UCSD-AML1 (cell line): Measurements from ENCODE around the gene MACROD2.
"Not testable (repeated sequence)": the region's sequence is repeated elsewhere in the genome, so short reads cannot be mapped to it uniquely, and the experiment has no call there.

ENCODE experiments used
- DNase-seq: peaks from one replicate; lab custom pipeline; 2025; ENCODE audit not compliant: unreplicated experiment; lab: John Stamatoyannopoulos, UW

MACROD2 gene

DNA sequence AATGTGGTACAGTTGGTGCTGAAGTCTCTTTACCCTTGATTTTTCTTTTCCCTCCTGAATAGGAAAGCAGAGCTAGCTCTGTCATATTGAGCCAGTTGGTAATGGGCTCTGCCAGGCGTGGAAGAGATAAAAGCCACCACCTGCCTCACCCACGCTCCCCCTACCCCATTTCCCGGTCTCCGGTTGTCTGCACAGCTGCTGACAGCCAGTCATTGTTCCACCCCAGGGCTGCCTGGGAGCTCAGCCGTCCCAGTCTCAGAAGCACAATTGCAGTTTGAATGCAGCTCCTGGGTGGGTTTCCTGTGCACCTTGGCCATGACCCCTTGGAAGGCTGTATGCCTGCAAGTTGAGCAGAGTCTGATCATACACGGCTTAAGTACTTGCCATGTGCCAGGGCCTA, 1017.2 kb downstream of the MACROD2 start:
- DNase-seq = no peak

DNA sequence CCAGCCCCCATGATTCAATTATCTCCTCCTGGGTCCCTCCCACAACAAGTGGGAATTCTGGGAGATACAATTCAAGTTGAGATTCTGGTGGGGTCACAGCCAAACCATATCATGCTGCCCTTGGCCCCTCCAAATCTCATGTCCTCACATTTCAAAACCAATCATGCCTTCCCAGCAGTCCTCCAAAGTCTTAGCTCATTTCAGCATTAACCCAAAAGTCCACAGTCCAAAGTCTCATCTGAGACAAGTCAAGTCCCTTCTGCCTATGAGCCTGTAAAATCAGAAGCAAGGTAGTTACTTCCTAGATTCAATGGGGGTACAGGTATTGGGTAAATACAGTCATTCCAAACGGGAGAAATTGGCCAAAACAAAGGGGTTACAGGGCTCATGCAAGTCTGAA, 1021.6 kb downstream of the MACROD2 start:
- DNase-seq = not testable (repeated sequence)

DNA sequence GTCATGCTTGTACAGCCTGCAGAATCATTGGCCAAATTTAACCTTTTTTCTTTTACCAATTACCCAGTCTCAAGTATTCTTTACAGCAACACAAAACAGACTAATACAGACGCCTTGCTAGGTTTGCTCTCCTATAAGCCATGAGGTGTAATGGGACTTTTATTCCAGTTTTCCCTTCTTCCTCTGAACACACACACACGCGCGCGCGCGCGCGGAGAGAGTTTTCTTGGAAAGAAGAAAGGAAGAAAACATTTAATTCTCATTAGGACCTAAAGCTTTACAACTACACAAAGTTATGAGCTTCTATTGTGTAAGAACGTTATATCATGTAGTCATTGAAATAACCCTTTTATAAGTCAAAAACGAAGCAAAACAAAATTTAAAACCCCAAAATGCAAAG, 1023.6 kb downstream of the MACROD2 start:
- no peak for DNase-seq

DNA sequence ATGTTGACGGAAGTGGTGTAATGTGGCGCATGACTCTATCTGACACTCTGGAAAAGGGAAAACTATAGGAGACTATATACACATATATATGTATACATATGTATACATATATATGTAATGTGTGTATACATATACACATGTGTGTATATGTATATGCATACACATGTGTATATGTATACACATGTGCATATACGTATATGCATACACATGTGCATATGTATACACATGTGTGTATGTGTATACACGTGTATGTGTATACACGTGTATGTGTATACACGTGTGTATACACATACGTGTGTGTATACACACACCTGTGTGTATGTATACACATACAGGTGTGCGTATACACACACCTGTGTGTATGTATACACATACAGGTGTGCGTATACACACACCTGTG, 1025.5 kb downstream of the MACROD2 start:
- no peak for DNase-seq

DNA sequence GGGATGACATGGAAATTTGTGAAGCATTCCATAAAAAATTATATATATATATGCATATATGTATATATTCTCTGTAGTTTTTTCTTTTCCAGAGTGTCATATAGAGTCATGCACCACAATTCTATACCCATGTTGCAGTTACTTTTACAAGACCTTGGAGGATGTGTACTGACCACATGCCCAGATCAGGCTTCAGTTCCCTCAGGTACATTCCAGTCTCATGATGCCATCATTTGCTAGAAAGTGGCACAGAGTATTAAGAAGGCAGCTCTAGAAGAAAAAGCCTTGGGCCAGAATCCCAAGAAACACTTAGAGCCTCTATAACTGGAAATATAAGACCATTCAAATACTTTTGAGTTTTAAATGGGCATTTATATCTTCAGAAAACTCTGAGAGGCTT, 1027.6 kb downstream of the MACROD2 start:
- DNase-seq = no peak

DNA sequence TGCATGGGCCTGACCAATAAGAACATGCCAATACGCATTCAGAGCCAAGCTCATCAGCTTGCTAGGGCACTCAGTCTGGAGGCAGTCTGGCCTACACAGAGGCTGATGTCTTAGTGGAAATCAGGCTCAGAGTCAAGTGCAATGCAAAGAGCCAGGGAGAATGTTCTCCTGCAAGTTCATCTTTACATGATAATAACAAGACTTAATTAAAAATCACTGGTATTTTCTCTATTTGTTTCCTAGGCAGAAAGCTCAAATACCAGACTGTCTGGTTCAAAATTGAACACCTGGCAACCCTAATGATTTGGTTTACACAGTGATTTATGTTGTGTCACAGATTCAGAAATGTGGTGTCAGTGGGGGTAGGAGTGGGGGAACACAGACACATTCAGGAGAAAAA, 1031.4 kb downstream of the MACROD2 start:
- DNase-seq = no peak

DNA sequence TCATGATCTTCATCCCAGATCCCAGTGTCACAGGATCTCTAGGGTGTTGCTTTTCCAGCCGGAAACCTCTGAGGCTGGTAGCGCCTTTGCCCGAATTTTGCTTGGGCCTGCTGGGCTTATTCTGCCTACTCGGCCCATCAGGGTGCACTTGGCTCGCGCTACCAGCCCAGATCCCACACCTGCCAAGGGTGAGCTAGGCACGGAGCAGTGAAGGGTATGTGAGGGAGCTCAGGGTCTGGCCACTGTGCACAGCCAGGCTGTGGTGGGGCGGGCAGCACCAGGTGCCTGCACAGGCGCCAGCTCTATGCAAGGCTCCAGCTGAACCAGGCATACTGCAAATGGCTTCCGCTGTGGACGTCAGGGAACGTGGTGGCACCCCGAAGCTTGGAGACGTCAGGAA, 1035.5 kb downstream of the MACROD2 start:
- DNase-seq = no peak

DNA sequence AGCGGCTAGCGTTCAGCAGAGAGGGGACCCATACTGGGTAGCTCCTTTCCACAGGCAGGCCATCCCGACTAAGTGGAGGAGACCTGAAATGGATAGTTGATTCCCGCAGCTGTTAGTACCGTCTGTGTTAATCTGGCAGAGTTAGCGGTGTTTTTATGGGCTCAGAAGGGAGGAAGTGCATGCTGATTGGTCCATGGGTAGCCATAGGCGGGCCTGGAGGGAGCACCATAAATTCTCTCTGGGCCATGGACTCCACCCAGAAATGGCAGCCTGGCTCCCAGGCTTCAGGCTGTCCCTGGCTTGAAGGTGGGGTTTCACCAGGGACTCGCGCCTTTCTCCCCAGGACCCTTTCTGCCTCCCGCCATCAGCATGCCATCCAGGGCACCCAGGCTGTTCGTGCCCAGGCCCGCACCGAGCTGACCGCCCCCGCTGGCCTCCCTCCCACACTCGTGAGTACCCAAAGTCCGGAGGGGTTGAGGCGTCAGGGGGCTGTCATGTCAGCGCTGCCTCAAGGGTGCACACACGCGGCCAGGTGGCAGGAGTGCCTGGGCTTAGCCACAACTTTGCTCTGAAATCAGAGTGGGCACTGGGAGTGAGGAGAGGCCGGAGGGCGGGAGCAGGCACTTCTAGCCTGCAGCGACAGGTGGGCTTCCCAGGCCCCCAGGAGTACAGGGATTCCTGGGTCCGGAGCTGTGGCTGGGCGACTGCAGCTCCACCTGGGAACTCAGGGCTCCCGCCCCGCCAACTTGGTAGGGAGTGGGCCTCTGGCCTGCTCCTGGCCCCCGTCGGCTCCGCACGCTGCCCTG, 1036.4 kb downstream of the MACROD2 start:
- no peak for DNase-seq

DNA sequence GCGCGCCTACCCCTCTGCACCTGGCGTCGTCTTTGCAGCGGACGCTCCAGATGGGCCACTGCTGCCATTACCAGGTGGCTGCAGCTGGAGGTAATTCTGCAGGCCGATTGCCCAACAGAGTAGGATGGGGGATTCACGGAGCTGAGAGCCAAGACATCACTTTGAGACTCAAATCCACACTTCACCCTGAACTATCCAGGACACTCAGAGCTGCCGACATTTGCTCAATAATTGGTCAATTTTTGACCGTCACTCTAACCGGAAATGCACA, 1037.0 kb downstream of the MACROD2 start:
- DNase-seq = no peak

DNA sequence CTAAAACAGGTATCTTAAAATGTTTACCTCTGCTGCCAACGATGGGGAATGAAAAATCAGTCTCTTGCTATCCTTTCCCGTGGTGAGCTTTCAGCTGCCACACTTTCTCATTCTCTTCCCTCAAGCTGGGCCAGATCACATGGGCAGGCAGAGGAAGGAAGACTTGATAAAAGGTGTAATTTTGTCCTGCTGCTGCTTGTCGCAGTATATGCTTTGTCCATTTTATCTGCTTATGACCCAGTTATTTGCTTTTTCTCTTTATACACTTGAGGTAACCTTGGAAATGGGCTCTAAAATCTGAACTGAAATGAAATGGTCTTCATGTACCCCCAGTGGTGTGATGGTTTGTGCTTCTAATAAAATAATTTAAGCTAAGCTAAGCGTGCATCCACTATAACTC, 1038.0 kb downstream of the MACROD2 start:
- no peak for DNase-seq

DNA sequence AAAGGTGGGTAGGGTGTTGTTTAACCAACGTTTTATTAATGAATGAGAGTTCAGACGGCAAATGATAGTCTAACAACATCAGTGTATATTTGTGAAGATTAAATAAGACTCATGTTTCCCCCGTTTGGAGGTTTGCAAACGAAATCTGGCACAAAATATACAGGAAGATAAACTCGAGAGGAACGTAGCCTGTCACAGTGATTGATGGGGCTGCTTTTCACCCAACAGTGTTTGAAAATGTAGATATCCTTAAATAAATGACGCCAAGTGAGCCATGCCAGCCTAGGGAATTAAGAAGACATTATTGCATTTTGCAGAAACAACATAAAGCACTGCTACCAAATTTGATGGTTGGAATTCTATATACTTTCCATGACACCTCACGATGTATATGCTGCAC, 1038.6 kb downstream of the MACROD2 start:
- no peak for DNase-seq

DNA sequence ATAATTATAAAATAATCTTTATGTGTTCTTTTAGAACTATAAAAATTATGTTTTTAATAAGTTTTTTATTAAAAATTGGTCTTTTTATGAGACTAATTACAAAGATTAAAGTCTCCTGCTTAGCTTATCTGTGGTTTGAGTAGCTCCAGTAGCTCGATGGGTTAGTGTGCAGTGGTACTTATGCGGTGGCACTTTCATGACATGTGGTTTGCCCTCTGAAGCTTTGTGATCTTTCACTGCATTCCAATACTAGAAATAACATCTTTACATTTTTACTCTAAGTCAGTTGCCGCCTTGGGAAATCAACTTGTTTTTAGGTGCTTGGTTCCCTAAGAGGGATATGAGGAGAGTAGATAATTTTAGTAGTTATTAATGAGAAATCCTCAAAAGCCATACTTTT, 1041.6 kb downstream of the MACROD2 start:
- no peak for DNase-seq

DNA sequence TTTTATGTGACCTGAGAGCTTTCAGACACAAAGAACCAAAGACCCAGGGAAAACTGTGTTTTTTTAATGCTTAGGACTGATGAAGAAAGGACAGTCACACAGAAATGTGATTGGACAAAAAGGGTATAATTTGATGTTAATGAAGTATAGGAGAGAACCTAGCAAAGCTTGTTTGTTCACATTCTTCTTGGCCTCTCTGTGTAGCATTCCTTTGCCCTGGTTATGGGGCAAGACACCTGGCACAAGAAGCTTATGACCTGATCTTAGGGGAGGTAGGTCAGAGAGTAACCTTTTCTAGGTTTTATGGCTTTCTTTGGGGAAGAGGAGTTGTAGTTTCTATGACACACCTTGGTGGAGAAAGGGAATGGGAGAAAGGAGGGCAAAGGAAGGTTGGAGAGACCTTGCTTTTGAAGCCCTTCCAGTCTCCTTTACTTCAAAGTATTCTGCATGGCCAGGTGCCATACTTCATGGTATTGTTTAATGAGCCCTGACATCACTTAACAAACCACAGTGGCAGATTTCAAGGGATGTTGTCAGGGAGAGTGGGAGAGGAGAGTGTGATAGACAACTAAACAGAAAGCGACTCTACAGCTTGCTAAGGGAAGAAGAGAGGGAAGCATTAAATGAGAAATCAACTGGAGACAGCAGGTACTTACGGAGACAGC, 1043.9 kb downstream of the MACROD2 start:
- no peak for DNase-seq

DNA sequence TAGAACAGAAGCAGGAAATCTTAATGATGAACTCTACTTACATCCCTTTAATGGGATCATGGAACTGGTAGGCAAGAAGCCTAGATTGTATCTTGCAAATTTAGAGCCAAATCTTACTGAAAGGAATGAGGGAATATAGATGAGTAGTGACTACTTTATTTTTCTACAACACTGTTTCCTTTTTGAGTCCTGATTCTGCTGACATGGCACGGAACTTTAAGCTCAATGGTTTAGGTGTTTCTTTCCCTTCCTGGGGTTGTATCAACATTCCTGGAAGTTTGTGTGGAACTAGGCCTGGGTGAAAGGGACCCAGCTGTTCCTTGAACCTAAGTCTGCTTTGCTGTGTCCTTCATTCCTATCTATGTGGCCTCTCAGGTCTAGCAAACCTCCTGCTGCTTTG, 1047.4 kb downstream of the MACROD2 start:
- no peak for DNase-seq

DNA sequence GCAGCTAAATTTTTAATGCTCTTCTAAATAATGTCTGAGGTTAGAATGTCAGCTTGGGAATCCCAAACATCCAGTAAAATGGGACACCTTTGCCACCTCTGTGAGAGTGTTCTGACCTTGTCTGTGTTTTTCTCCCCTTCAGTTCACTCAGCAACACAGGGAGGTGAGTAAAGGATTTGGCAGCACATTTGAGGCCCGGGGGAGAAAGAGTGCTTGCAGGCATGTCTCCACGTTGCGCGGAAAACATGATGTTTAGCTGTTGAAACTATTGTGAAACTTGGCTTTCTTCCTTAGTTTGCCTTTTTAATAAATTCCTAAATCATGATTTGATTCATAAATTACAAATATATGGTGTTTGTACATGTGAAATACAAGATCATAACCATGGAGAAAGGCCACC, 1049.9 kb downstream of the MACROD2 start:
- no peak for DNase-seq

DNA sequence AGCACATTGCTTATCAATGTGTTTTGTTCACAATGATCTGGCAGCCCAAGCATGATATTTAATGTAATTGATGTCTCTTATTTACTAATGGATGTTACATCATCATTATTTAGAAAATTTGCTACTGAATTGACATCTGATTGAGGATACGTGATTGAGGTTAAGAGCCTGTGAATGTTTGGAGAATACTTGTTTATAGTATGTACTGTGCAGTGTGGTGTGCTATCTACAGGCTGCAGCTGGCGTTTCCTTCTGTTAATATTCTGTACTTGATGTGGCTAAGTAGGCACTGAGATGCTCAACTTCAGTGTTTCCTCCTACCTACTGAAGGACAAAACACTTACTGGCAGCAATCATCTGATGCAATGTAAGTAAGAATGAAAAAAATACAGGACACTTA, 1051.7 kb downstream of the MACROD2 start:
- DNase-seq = no peak

DNA sequence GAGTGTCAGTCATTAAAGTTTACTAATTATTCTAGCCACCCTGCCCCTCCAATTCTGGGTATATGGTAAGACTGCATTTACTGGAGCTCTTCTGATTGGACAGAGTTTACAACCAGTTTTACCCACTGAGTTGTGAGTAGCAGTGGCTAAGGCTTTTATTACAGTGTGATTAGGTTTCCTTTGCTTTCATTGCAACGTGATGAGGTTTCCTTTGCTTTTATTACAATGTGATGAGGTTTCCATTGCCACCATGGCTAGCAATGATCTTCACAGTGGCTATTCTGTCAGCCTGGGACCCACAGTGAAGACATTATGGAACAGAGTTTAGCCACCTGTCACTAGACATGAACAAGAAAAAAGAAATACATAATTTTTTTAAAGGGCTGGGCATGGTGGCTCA, 1052.3 kb downstream of the MACROD2 start:
- DNase-seq = no peak

DNA sequence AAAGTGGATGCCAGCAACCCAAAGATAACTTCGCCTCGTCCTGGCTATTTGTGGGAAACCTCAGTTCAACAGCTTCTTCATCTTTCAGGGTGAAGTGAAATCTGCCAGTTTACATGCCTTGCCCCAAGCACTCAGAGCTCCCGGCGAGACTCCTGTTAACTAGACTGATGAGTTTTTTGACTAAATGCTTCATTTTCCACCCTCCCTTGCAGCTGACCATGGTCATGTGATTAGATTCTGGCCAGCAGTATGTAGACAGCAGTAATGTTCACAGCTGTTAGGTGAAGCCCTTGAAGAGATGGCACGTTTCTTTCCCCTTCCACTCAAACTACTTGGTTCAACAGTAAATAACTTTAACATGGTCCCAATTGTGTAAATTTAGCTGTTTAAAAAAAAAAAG, 1060.9 kb downstream of the MACROD2 start:
- no peak for DNase-seq

DNA sequence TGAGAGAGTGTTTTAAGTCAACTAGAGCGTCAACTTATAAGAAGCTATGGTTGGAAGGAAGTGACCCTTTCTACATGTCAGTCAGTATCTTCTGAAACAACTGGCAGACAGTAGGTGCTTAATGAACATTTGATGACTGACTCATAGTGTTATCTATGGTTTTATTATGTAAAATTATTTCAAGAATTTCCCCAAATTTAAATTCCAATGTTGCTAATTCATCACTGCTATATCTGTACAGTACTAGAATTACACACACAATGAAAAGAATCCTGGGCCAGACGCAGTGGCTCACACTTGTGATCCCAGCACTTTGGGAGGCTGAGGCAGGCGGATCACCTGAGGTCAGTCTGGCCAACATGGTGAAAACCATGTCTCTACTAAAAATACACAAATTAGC, 1063.5 kb downstream of the MACROD2 start:
- DNase-seq = no peak

DNA sequence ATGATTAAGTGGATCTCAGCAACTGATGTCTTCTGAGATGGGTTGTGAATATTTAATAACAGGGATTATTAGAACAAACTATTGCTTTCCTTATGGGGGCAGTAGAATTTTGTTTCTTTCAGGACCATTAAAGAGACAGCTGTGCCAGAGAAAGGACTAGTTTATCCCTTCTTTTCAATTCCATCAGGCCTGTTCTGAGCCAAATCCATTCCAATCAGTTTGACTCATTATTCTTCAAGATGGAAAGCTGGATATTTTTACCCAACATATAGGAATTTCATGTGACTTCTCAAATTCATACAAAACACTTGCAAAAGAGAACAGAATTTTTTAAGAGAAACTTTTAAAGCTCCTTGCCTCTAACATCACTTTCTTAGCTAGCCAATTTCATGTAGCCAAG, 1064.1 kb downstream of the MACROD2 start:
- no peak for DNase-seq

DNA sequence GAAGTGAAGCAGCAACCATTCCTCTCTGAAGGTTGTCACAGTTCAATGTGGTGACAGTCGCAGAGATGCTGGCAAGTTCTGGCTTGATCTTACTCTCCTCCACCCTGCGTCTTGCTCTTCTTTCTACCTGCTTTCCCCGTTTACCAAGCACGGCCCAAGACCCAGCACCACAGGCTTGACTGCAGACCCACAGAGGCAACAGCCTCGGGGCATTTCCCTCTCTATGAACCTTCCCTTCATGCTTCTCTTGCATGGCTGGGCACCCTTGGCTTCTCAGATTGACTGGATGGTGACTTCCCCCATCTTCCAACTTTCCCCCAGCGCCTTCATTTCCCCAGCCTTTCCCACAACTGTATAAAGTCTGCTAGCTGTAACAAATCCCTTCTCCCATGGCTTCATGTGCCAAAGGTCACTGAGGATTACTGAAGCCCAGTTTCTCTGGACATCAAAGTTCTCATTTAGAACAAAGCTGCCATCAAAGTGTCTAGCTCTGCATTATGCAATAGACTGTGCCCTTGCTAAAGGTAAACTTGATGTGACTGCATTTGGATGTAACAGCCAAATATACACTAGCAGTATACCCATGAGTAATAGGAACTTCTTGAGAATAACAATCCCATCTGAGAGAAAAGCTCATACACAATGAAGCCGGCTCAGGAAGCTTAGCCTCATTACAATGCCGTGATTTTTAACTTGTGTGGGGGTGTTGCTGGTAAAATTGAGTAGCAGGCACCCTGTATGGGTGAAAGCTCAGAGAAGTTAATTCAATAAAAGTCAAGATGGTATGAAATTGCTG, 1065.1 kb downstream of the MACROD2 start:
- no peak for DNase-seq

DNA sequence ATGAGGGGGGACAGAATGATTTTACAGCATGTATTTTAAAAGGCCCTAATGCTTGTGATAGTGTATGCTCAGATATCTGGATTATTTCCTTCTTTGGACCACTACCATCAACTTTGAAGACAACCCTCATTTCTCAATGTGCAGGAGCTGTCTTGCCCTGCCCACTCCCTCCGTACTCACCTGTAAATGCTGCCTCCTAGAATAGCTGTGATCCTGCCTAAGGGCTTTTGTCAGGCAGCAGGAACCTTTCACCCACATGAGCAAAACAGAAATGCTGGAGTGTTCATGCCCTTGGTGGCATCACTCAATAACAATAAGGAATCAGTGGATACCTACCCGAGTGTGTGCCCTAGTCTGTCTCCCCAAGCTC, 1065.7 kb downstream of the MACROD2 start:
- no peak for DNase-seq
